DMS153 treated with DMSO at 0.1 percent for 48 hours (cell line): ENCODE results near the gene ZAP70.

Experiments
- DNase-seq: peaks from one replicate; lab custom pipeline; 2025; ENCODE audit not compliant: unreplicated experiment; lab: John Stamatoyannopoulos, UW

Gene ZAP70

GRCh38 chr2:97715951-97716694, 2.7 kb downstream of the ZAP70 start:
- DNase-seq, result no peak

- DNase-seq, result no peak
These were observed 3.6 kb downstream of the ZAP70 start for GRCh38 chr2:97716695-97717612.

GRCh38 chr2:97717613-97717995, 4.2 kb downstream of the ZAP70 start:
- no peak for DNase-seq

- no peak for DNase-seq
These were observed 4.9 kb downstream of the ZAP70 start for GRCh38 chr2:97718051-97718882.

- no peak for DNase-seq
These were observed 5.6 kb downstream of the ZAP70 start for GRCh38 chr2:97718942-97719341.

- DNase-seq, result no peak
These were observed 6.2 kb downstream of the ZAP70 start for GRCh38 chr2:97719362-97720155.

- DNase-seq, result no peak
These were observed 7.4 kb downstream of the ZAP70 start for GRCh38 chr2:97720746-97721145.

GRCh38 chr2:97722227-97722626, 8.9 kb downstream of the ZAP70 start:
- DNase-seq, result no peak

- no peak for DNase-seq
These were observed 10.0 kb downstream of the ZAP70 start for GRCh38 chr2:97723156-97724072.

GRCh38 chr2:97724073-97724410, 10.7 kb downstream of the ZAP70 start:
- DNase-seq, result no peak

GRCh38 chr2:97724501-97724900, 11.1 kb downstream of the ZAP70 start:
- DNase-seq, result no peak

GRCh38 chr2:97724946-97725688, 11.7 kb downstream of the ZAP70 start:
- DNase-seq, result no peak

GRCh38 chr2:97726261-97727064, 13.1 kb downstream of the ZAP70 start:
- DNase-seq, result no peak

GRCh38 chr2:97727296-97727695, 13.9 kb downstream of the ZAP70 start:
- DNase-seq, result no peak

GRCh38 chr2:97728091-97728731, 14.8 kb downstream of the ZAP70 start:
- no peak for DNase-seq

- DNase-seq, result no peak
These were observed 16.9 kb downstream of the ZAP70 start for GRCh38 chr2:97730245-97730644.

GRCh38 chr2:97731274-97732020, 18.1 kb downstream of the ZAP70 start:
- DNase-seq, result no peak
